MM.1S (cell line): Measurements from ENCODE around the gene SHMT1.

Experiments used
- DNase-seq: peaks from one replicate; pipeline ENCODE4 v3.0.0-alpha.2; 2015
- H2AFZ ChIP-seq: fragments of 300-600 bp; sonication (generic); 2 replicates; pipeline ENCODE4 v1.6.0; 2016; ENCODE audit warnings: antibody characterized with exemption, low read length
- H3F3A ChIP-seq: fragments of 300-600 bp; sonication (generic); 2 replicates; pipeline ENCODE4 v1.6.1; 2016; ENCODE audit warnings: mild to moderate bottlenecking, antibody characterized with exemption, low read length, moderate library complexity, mixed read lengths; ENCODE audit not compliant: insufficient read depth
- H3K27ac ChIP-seq: fragments of 300-600 bp; sonication (generic); 2 replicates; pipeline ENCODE4 v1.5.1; 2016; ENCODE audit warnings: mild to moderate bottlenecking, low read length
- H3K27me3 ChIP-seq: fragments of 300-600 bp; sonication (generic); replicated peaks from 2 replicates; pipeline ENCODE4 v1.6.0; 2016; ENCODE audit warnings: low read length; ENCODE audit not compliant: insufficient read depth
- H3K36me3 ChIP-seq: fragments of 300-600 bp; sonication (generic); replicated peaks from 2 replicates; pipeline ENCODE4 v1.6.1; 2016; ENCODE audit warnings: mild to moderate bottlenecking, low read length, mixed read lengths; ENCODE audit not compliant: insufficient read depth
- H3K4me1 ChIP-seq: fragments of 300-600 bp; sonication (generic); 2 replicates; pipeline ENCODE4 v1.6.1; 2016; ENCODE audit warnings: low read length, mixed read lengths
- H3K4me2 ChIP-seq: fragments of 300-600 bp; sonication (generic); 2 replicates; pipeline ENCODE4 v1.6.0; 2016; ENCODE audit warnings: low read depth, low read length
- H3K4me3 ChIP-seq: fragments of 300-600 bp; sonication (generic); 2 replicates; pipeline ENCODE4 v1.5.1; 2016; ENCODE audit warnings: low read length, mixed read lengths
- H3K79me2 ChIP-seq: fragments of 300-600 bp; sonication (generic); 2 replicates; pipeline ENCODE4 v1.6.1; 2016; ENCODE audit warnings: mixed run types, low read length, mixed read lengths
- H3K9ac ChIP-seq: fragments of 300-600 bp; sonication (generic); 2 replicates; pipeline ENCODE4 v1.6.1; 2016; ENCODE audit warnings: low read length, mixed read lengths
- H3K9me2 ChIP-seq: fragments of 300-600 bp; sonication (generic); replicated peaks from 2 replicates; pipeline ENCODE4 v1.6.1; 2016; ENCODE audit warnings: mild to moderate bottlenecking, low read length, mixed read lengths; ENCODE audit not compliant: insufficient read depth
- H3K9me3 ChIP-seq: fragments of 300-600 bp; sonication (generic); replicated peaks from 2 replicates; pipeline ENCODE4 v1.6.1; 2016; ENCODE audit warnings: mild to moderate bottlenecking, low read length, mixed read lengths; ENCODE audit not compliant: insufficient read depth
- H4K20me1 ChIP-seq: fragments of 300-600 bp; sonication (generic); 2 replicates; pipeline ENCODE4 v1.6.1; 2016; ENCODE audit warnings: mild to moderate bottlenecking, low read length, moderate library complexity, mixed read lengths; ENCODE audit not compliant: insufficient read depth
- CTCF ChIP-seq: fragments of 300-600 bp; sonication (generic); IDR thresholded peaks from 2 replicates; pipeline ENCODE4 v1.5.1; 2016; ENCODE audit warnings: antibody characterized with exemption, low read length, mixed read lengths
- EZH2 ChIP-seq: fragments of 300-600 bp; sonication (generic); optimal IDR thresholded peaks from 2 replicates; pipeline ENCODE3; 2017; ENCODE audit warnings: low read depth, mild to moderate bottlenecking, antibody characterized with exemption, low read length, mixed read lengths
- EZH2phosphoT487 ChIP-seq: fragments of 300-600 bp; sonication (generic); IDR thresholded peaks from 2 replicates; pipeline ENCODE4 v1.6.1; 2018; ENCODE audit warnings: antibody characterized with exemption, low read length

SHMT1 gene

GRCh38 chr17:18370761-18371160 lies 7.4 kb upstream of the SHMT1 start:
- Histone ChIP-seq H3K9me3 (no peaks in the 10 kb centered on the region), H3K4me2 (no peak overlapping the region), H3K9ac (no peak overlapping the region), H3K36me3 (no peaks in the 10 kb centered on the region), H3F3A (no peaks in the 10 kb centered on the region), H3K4me3 (no peak overlapping the region), H3K27me3 (no peaks in the 10 kb centered on the region), H2AFZ (no peak overlapping the region), H3K9me2 (no peaks in the 10 kb centered on the region), H3K4me1 (no peaks in the 10 kb centered on the region), H4K20me1 (no peaks in the 10 kb centered on the region), H3K79me2 (no peaks in the 10 kb centered on the region), H3K27ac (no peak overlapping the region)
- TF ChIP-seq CTCF (no peak), EZH2 (no peak), EZH2phosphoT487 (no peak)
- DNase-seq = no peak

GRCh38 chr17:18368946-18369345 lies 5.6 kb upstream of the SHMT1 start:
- DNase-seq = no peak
- no peak overlapping the region for H3K9ac ChIP-seq
- H3K27ac ChIP-seq = no peak overlapping the region
- no peaks in the 10 kb centered on the region for H3K36me3 ChIP-seq
- no peak overlapping the region for H3K4me3 ChIP-seq
- H3K4me1 ChIP-seq = no peaks in the 10 kb centered on the region
- H3K79me2 ChIP-seq = no peaks in the 10 kb centered on the region
- H3K27me3 ChIP-seq = no peaks in the 10 kb centered on the region
- no peak for TF ChIP-seq EZH2phosphoT487
- no peak for TF ChIP-seq CTCF
- no peak for TF ChIP-seq EZH2
- no peak overlapping the region for H3K4me2 ChIP-seq
- no peaks in the 10 kb centered on the region for H3F3A ChIP-seq
- H2AFZ ChIP-seq = no peak overlapping the region
- H3K9me2 ChIP-seq = no peaks in the 10 kb centered on the region
- no peaks in the 10 kb centered on the region for H4K20me1 ChIP-seq
- H3K9me3 ChIP-seq = no peaks in the 10 kb centered on the region

- H3K27ac ChIP-seq = no peak overlapping the region
- H3K79me2 ChIP-seq = peaks cover 35% of the 10 kb centered on the region
- no peak overlapping the region for H2AFZ ChIP-seq
- no peaks in the 10 kb centered on the region for H3F3A ChIP-seq
- H3K9ac ChIP-seq = no peak overlapping the region
- no peaks in the 10 kb centered on the region for H3K9me3 ChIP-seq
- no peaks in the 10 kb centered on the region for H3K4me1 ChIP-seq
- no peak for TF ChIP-seq CTCF
- H3K4me3 ChIP-seq = no peak overlapping the region
- H3K36me3 ChIP-seq = no peaks in the 10 kb centered on the region
- H4K20me1 ChIP-seq = no peaks in the 10 kb centered on the region
- DNase-seq = no peak
- H3K4me2 ChIP-seq = peak overlapping the region; percentile 58; the same call in 1 of the 2 replicates
- no peaks in the 10 kb centered on the region for H3K9me2 ChIP-seq
- no peaks in the 10 kb centered on the region for H3K27me3 ChIP-seq
Measured at GRCh38 chr17:18364166-18364565, 816 bp upstream of the SHMT1 start.
